Chondrocyte (in vitro differentiated cells): Measurements from ENCODE around the gene FMNL2. TPM values are rescaled to one million over a fixed set of nuclear protein-coding genes. Genes with fewer than 3 reads are reported as not detected.
A peak's percentile ranks its signal among the peaks of the same experiment; 100 is the strongest.

Source experiments
- DNase-seq: peaks from one replicate; pipeline ENCODE4 v3.0.0; 2021; ENCODE audit warnings: mixed read lengths, low spot score
- H3K27ac Mint-ChIP-seq: one replicate; pipeline ENCODE4 v1.8.0; 2021; ENCODE audit warnings: mild to moderate bottlenecking, moderate library complexity, mixed read lengths; ENCODE audit not compliant: unreplicated experiment
- H3K27me3 Mint-ChIP-seq: 2 replicates; pipeline ENCODE4 v1.8.0; 2021; ENCODE audit warnings: low read depth, mixed read lengths
- H3K36me3 Mint-ChIP-seq: 2 replicates; pipeline ENCODE4 v1.8.0; 2021; ENCODE audit warnings: low read depth, mixed read lengths
- H3K4me1 Mint-ChIP-seq: 2 replicates; pipeline ENCODE4 v1.8.0; 2021; ENCODE audit warnings: low read depth, mild to moderate bottlenecking, mixed read lengths
- H3K4me3 Mint-ChIP-seq: one replicate; pipeline ENCODE4 v1.8.0; 2021; ENCODE audit warnings: mild to moderate bottlenecking, moderate library complexity, mixed read lengths; ENCODE audit not compliant: unreplicated experiment
- H3K9me3 Mint-ChIP-seq: 2 replicates; pipeline ENCODE4 v1.8.0; 2021; ENCODE audit warnings: low read depth, mixed read lengths
- CTCF ChIP-seq: fragments of 200-600 bp; sonication (generic); IDR thresholded peaks from 2 replicates; pipeline ENCODE4 v1.5.0; 2021; ENCODE audit warnings: antibody characterized with exemption, mild to moderate bottlenecking, moderate library complexity
- total RNA-seq: library from RNA; stranded (reverse); gene quantifications from 3 replicates; pipeline ENCODE4 v1.2.1, GENCODE V29; 2021

The FMNL2 gene
- total RNA-seq, 1 donor from 2014 or later = 33.9 TPM

GRCh38 chr2:152562198-152562884 lies 227.4 kb downstream of the FMNL2 start:
- H3K27me3 Mint-ChIP-seq = no peaks in the 10 kb centered on the region
- H3K9me3 Mint-ChIP-seq = no peaks in the 10 kb centered on the region

GRCh38 chr2:152563764-152564163 lies 228.8 kb downstream of the FMNL2 start:
- H3K36me3 Mint-ChIP-seq = peaks cover 7% of the 10 kb centered on the region
- H3K27me3 Mint-ChIP-seq = no peaks in the 10 kb centered on the region
- H3K4me1 Mint-ChIP-seq = peaks cover 35% of the 10 kb centered on the region
- H3K27ac Mint-ChIP-seq = peak overlapping the region; percentile 4
- DNase-seq = no peak
- TF ChIP-seq CTCF = no peak
- H3K4me3 Mint-ChIP-seq = no peak overlapping the region
- no peaks in the 10 kb centered on the region for H3K9me3 Mint-ChIP-seq

More at GRCh38 chr2:152562198-152562884, 227.4 kb downstream of the FMNL2 start:
- H3K4me1 Mint-ChIP-seq = peaks cover 43% of the 10 kb centered on the region
- peaks cover 7% of the 10 kb centered on the region for H3K36me3 Mint-ChIP-seq
- H3K27ac Mint-ChIP-seq = no peak overlapping the region
- H3K4me3 Mint-ChIP-seq = no peak overlapping the region
- DNase-seq = no peak
- no peak for TF ChIP-seq CTCF

- Mint-ChIP-seq H3K4me1 (peaks cover 25% of the 10 kb centered on the region), H3K36me3 (peaks cover 7% of the 10 kb centered on the region), H3K9me3 (no peaks in the 10 kb centered on the region), H3K27ac (no peak overlapping the region), H3K4me3 (no peak overlapping the region), H3K27me3 (no peaks in the 10 kb centered on the region)
- no peak for TF ChIP-seq CTCF
- no peak for DNase-seq
Measured at GRCh38 chr2:152564754-152565551, 230.0 kb downstream of the FMNL2 start.

GRCh38 chr2:152565884-152566727 lies 231.1 kb downstream of the FMNL2 start:
- Mint-ChIP-seq H3K27me3 (no peaks in the 10 kb centered on the region), H3K9me3 (no peaks in the 10 kb centered on the region), H3K36me3 (peaks cover 7% of the 10 kb centered on the region), H3K4me1 (peaks cover 19% of the 10 kb centered on the region), H3K4me3 (no peak overlapping the region), H3K27ac (no peak overlapping the region)
- no peak for TF ChIP-seq CTCF
- DNase-seq = no peak

- Mint-ChIP-seq H3K4me3 (no peak overlapping the region), H3K27ac (no peak overlapping the region)
- DNase-seq = no peak
Measured at GRCh38 chr2:152566728-152567069, 231.7 kb downstream of the FMNL2 start.

More at GRCh38 chr2:152566728-152567069, 231.7 kb downstream of the FMNL2 start:
- no peak for TF ChIP-seq CTCF
- Mint-ChIP-seq H3K36me3 (peaks cover 7% of the 10 kb centered on the region), H3K9me3 (no peaks in the 10 kb centered on the region), H3K4me1 (peaks cover 18% of the 10 kb centered on the region), H3K27me3 (no peaks in the 10 kb centered on the region)
